HepG2 (cell line): ENCODE measurements around the gene SELENOI. TPM values are rescaled to one million over a fixed set of nuclear protein-coding genes. Genes with fewer than 3 reads are reported as not detected.
A peak's percentile ranks its signal among the peaks of the same experiment; 100 is the strongest.

Experiments
- ATAC-seq: fragments of 200-7000 bp; cut with Tn5 transposase; 3 replicates; pipeline ENCODE4 v1.9.1; 2020; ENCODE audit warnings: mild to moderate bottlenecking, moderate library complexity
- BruUV-seq: library from RNA; stranded (reverse); fragments of 400-500 nt; replicated peaks from 2 replicates; lab custom pipeline; 2021; lab: Mats Ljungman, UMichigan
- CTCF ChIA-PET: fragments of 300-600 bp; formaldehyde crosslinking; extraction: SDS; loops from one replicate; lab custom pipeline; 2021; ENCODE audit warnings: low total read pairs, inconsistent platforms, low intra/inter-chr PET ratio; lab: Yijun Ruan, JAX
- POLR2A ChIA-PET: fragments of 350-600 bp; sonication (Branson Sonifier 250); formaldehyde crosslinking; loops from one replicate; lab custom pipeline; 2020; ENCODE audit warnings: antibody characterized with exemption, inconsistent platforms; lab: Yijun Ruan, JAX
- DNase-seq: peaks from one replicate; pipeline ENCODE4 v3.0.0-alpha.2; 2015; ENCODE audit warnings: low spot score
- FAIRE-seq: peaks from 3 replicates; lab custom pipeline; 2011; peaks lifted over from hg19 to GRCh38; lab: Jason Lieb, UNC
- H2AFZ ChIP-seq: one replicate; pipeline ENCODE4 v1.6.1; 2011; ENCODE audit warnings: low read length, inconsistent platforms
- H3K27ac ChIP-seq: fragments of 300-600 bp; 3 replicates; pipeline ENCODE4 v1.8.0; 2011; ENCODE audit warnings: mixed run types, mild to moderate bottlenecking, mixed read lengths, low read length, inconsistent platforms; ENCODE audit not compliant: insufficient read depth; ENCODE audit errors: extremely low read length
- H3K27me3 ChIP-seq, 2 experiments: fragments of 200-600 bp in 1 of 2; 2 replicates in 1 of 2; 3 replicates in 1 of 2; pipeline versions ENCODE4 v1.6.0 to v1.8.0; 2011; ENCODE audit warnings: low read length in 2 of 2, mild to moderate bottlenecking in 2 of 2, moderate library complexity in 2 of 2, inconsistent platforms in 1 of 2; ENCODE audit not compliant: insufficient read depth in 2 of 2, control insufficient read depth in 1 of 2
- H3K36me3 ChIP-seq, 2 experiments: fragments of 200-600 bp in 1 of 2; replicated peaks in 1 of 2; 2 replicates in 1 of 2; 3 replicates in 1 of 2; pipeline versions ENCODE4 v1.5.1 to v1.8.0; 2011; ENCODE audit warnings: low read length in 2 of 2, inconsistent platforms in 1 of 2; ENCODE audit not compliant: insufficient read depth in 2 of 2, control insufficient read depth in 1 of 2
- H3K4me1 ChIP-seq: 2 replicates; pipeline ENCODE4 v1.5.1; 2012; ENCODE audit warnings: low read length, inconsistent platforms; ENCODE audit not compliant: insufficient read depth
- H3K4me2 ChIP-seq: 2 replicates; pipeline ENCODE4 v1.6.0; 2011; ENCODE audit warnings: low read depth, low read length, inconsistent platforms
- H3K4me3 ChIP-seq, 3 experiments: fragments of 200-600 bp in 1 of 3; sonication (generic), shearing (Covaris generic) in 1 of 3; replicated peaks in 1 of 3; 2 replicates each; pipeline ENCODE4 v1.5.1; 2011 to 2016; ENCODE audit warnings: low read length in 3 of 3, inconsistent platforms in 2 of 3, low read depth in 2 of 3, mild to moderate bottlenecking in 2 of 3, control low read depth in 1 of 3, mixed read lengths in 1 of 3; ENCODE audit not compliant: insufficient read depth in 1 of 3
- H3K79me2 ChIP-seq: one replicate; pipeline ENCODE4 v1.6.1; 2011; ENCODE audit warnings: low read length, inconsistent platforms; ENCODE audit not compliant: insufficient read depth
- H3K9ac ChIP-seq: 2 replicates; pipeline ENCODE4 v1.6.0; 2011; ENCODE audit warnings: mild to moderate bottlenecking, low read depth, low read length, inconsistent platforms; ENCODE audit not compliant: insufficient read depth
- H3K9me3 ChIP-seq: 2 replicates; pipeline ENCODE4 v1.5.1; 2012; ENCODE audit warnings: mild to moderate bottlenecking, low read length
- H4K20me1 ChIP-seq: 2 replicates; pipeline ENCODE4 v1.6.0; 2011; ENCODE audit warnings: inconsistent platforms, mild to moderate bottlenecking, low read length, moderate library complexity; ENCODE audit not compliant: insufficient read depth
- ATF7 ChIP-seq, 2 experiments: fragments of 450-650 bp in 1 of 2; sonication (generic) in 1 of 2; formaldehyde crosslinking in 1 of 2; IDR thresholded peaks; 2 replicates each; pipeline versions ENCODE4 v1.4.0 to v1.6.1; 2016 to 2020; ENCODE audit warnings: antibody characterized with exemption in 1 of 2, mild to moderate bottlenecking in 1 of 2, missing genetic modification reagents in 1 of 2
- CHD4 ChIP-seq: fragments of 200-600 bp; sonication (generic); IDR thresholded peaks from 2 replicates; pipeline ENCODE4 v1.7.0; 2017; ENCODE audit warnings: mild to moderate bottlenecking, low read length, borderline replicate concordance
- GFI1 ChIP-seq: sonication (generic); formaldehyde crosslinking; IDR thresholded peaks from 2 replicates; pipeline ENCODE4 v1.5.0; 2020; ENCODE audit warnings: missing genetic modification reagents, mild to moderate bottlenecking, borderline replicate concordance
- HCFC1 ChIP-seq: fragments of 150-350 bp; IDR thresholded peaks from 2 replicates; pipeline ENCODE4 v1.6.1; 2014; ENCODE audit warnings: low read depth, low read length
- MATR3 ChIP-seq: sonication (generic); formaldehyde crosslinking; IDR thresholded peaks from 2 replicates; pipeline ENCODE4 v1.4.0; 2020; ENCODE audit warnings: missing genetic modification reagents
- MLX ChIP-seq: IDR thresholded peaks from 2 replicates; pipeline ENCODE4 v1.6.1; 2016
- NFKBIZ ChIP-seq: IDR thresholded peaks from 2 replicates; pipeline ENCODE4 v1.6.1; 2018; ENCODE audit warnings: missing genetic modification reagents, missing compliant biosample characterization
- PHF20 ChIP-seq: sonication (generic); formaldehyde crosslinking; IDR thresholded peaks from 2 replicates; pipeline ENCODE4 v1.5.0; 2020; ENCODE audit warnings: mild to moderate bottlenecking, missing genetic modification reagents
- POLR2G ChIP-seq: fragments of 200-400 bp; formaldehyde crosslinking; IDR thresholded peaks from 2 replicates; pipeline ENCODE4 v1.6.1; 2018; ENCODE audit warnings: mild to moderate bottlenecking, low read depth, low read length, moderate library complexity
- ZNF619 ChIP-seq: sonication (generic); formaldehyde crosslinking; IDR thresholded peaks from 2 replicates; pipeline ENCODE4 v1.4.0; 2020; ENCODE audit warnings: mild to moderate bottlenecking, missing genetic modification reagents
- ZNF629 ChIP-seq: sonication (generic); formaldehyde crosslinking; conservative IDR thresholded peaks from 2 replicates; pipeline ENCODE4 v1.5.0; 2020; ENCODE audit warnings: missing genetic modification reagents
- WGBS: methylation state at CpG from one replicate; pipeline ENCODE4 v1.1.6; 2017; ENCODE audit warnings: low lambda C conversion rate; 5-methylcytosine and 5-hydroxymethylcytosine counted together
- in situ Hi-C: cut with HindIII; loops from 2 replicates; pipeline ENCODE4 v1.10.0; 2017; ENCODE audit warnings: low pct_unique_long_range_greater_than_20kb; ENCODE audit not compliant: extremely low pct_ligation_motif_present
- intact Hi-C: fragments of 100-400 bp; cut with micrococcal nuclease; formaldehyde crosslinking; loops from one replicate; pipeline ENCODE4 v1.10.0; 2022; ENCODE audit not compliant: unreplicated experiment
- polyA plus RNA-seq, 8 experiments: library from polyadenylated mRNA; depleted of rRNA in 3 of 8; stranded (reverse) in 7 of 8; unstranded in 1 of 8; fragments of >200 nt; fragmentation: Illumina TruSeq in 4 of 8; extraction: Trizol in 4 of 8; gene quantifications; 2 replicates each; pipeline versions ENCODE4 v1.2.1 to v1.2.3, GENCODE V29; 2011 to 2016; ENCODE audit warnings: low read depth in 4 of 8, missing spikeins in 1 of 8, mixed read lengths in 1 of 8; ENCODE audit not compliant: insufficient read depth in 1 of 8
- total RNA-seq, 5 experiments: library from RNA; depleted of rRNA; stranded (reverse); fragments of >200 nt; fragmentation: Illumina TruSeq; extraction: Trizol; gene quantifications; 2 replicates each; pipeline ENCODE4 v1.2.3, GENCODE V29; 2016; ENCODE audit warnings: low read depth in 1 of 5

SELENOI gene
- total and polyA plus RNA-seq, 2 of the 13 experiments (the other 11 are each of a cell fraction or from before 2014, with no cell fraction given): 27.7 to 60.3 TPM

- H3K9ac ChIP-seq: no peak overlapping the region
- POLR2A ChIA-PET: no interaction called here
Observed at GRCh38 chr2:26396734-26397298, 50.9 kb downstream of the SELENOI start.

GRCh38 chr2:26399771-26400376 lies 53.9 kb downstream of the SELENOI start:
- Histone ChIP-seq H3K36me3 (peaks cover 0 to 5% of the 10 kb centered on the region in 2 experiments; a peak in 1 of 5 replicates), H3K27me3 (no peaks in the 10 kb centered on the region), H3K27ac (no peak overlapping the region), H3K79me2 (no peaks in the 10 kb centered on the region), H2AFZ (no peak overlapping the region), H3K9me3 (no peaks in the 10 kb centered on the region), H3K9ac (no peak overlapping the region), H4K20me1 (no peaks in the 10 kb centered on the region), H3K4me3 (no peak overlapping the region), H3K4me2 (no peak overlapping the region), H3K4me1 (no peaks in the 10 kb centered on the region)
- no TSS peak for BruUV-seq
- CTCF ChIA-PET: no interaction called here
- FAIRE-seq: no peak
- in situ Hi-C loops (no loop called here), intact Hi-C loops (loop anchor here (5.0 kb wide), 1 partner anchor 57 kb away; no protein-coding TSS in a partner anchor)
- 70% methylated on average over 4 of the region's 4 CpGs for WGBS
- ATAC-seq: no peak
- TF ChIP-seq POLR2G (peak; percentile 41; the same call in 1 of the 2 replicates), MLX (no peak)
- POLR2A ChIA-PET: no interaction called here
- DNase-seq: no peak

More at GRCh38 chr2:26396734-26397298, 50.9 kb downstream of the SELENOI start:
- no peak for ATAC-seq
- intact Hi-C loops: loop anchor here (5.0 kb wide), 1 partner anchor 60 kb away; no protein-coding TSS in a partner anchor
- 97% methylated on average over 5 of the region's 5 CpGs for WGBS
- Histone ChIP-seq H3K4me1 (no peaks in the 10 kb centered on the region), H3K79me2 (no peaks in the 10 kb centered on the region), H3K4me3 (no peak overlapping the region), H3K27ac (no peak overlapping the region), H3K27me3 (no peaks in the 10 kb centered on the region), H4K20me1 (no peaks in the 10 kb centered on the region)
- BruUV-seq: no TSS peak
- FAIRE-seq: no peak
- no peak for DNase-seq
- TF ChIP-seq PHF20 (CRISPR knock-in tag): no peak
- TF ChIP-seq ZNF629 (CRISPR knock-in tag): peak; percentile 73
- TF ChIP-seq ATF7 (IDR thresholded peaks at IDR 0.05): no peak
- no peak for TF ChIP-seq ATF7 (CRISPR knock-in tag; IDR thresholded peaks at IDR 0.05)
- no peak for TF ChIP-seq GFI1 (CRISPR knock-in tag)
- no peak for TF ChIP-seq NFKBIZ (CRISPR knock-in tag)
- no peak for TF ChIP-seq MATR3
- no peak for TF ChIP-seq HCFC1
- peak; percentile 82; the same call in 1 of the 2 replicates for TF ChIP-seq CHD4
- TF ChIP-seq ZNF619 (CRISPR knock-in tag): no peak
- TF ChIP-seq, all 625 proteins: peak for 2
- H3K9me3 ChIP-seq: no peaks in the 10 kb centered on the region
- in situ Hi-C loops: no loop called here
- H3K36me3 ChIP-seq: peaks cover 0 to 18% of the 10 kb centered on the region in 2 experiments; a peak in 4 of 5 replicates
- no peak overlapping the region for H2AFZ ChIP-seq
- CTCF ChIA-PET: no interaction called here
- no peak overlapping the region for H3K4me2 ChIP-seq
